Upper lobe of right lung (tissue), 1 donor: Measurements from ENCODE around the gene PRKCZ. TPM values are rescaled to one million over a fixed set of nuclear protein-coding genes. Genes with fewer than 3 reads are reported as not detected.

Source experiments
- ATAC-seq: fragments of 200-7000 bp; cut with Tn5 transposase; one replicate; pipeline ENCODE4 v1.9.1; 2020; ENCODE audit warnings: mild to moderate bottlenecking, moderate library complexity
- DNase-seq: peaks from one replicate; pipeline ENCODE4 v3.0.0-alpha.2; 2020
- H3K27ac ChIP-seq: fragments of 200-600 bp; one replicate; pipeline ENCODE4 v1.8.0; 2022
- H3K27me3 ChIP-seq: fragments of 200-600 bp; one replicate; pipeline ENCODE4 v1.8.0; 2022; ENCODE audit warnings: mild to moderate bottlenecking
- H3K36me3 ChIP-seq: fragments of 200-600 bp; one replicate; pipeline ENCODE4 v1.8.0; 2022
- H3K4me1 ChIP-seq: fragments of 200-600 bp; one replicate; pipeline ENCODE4 v1.8.0; 2022
- H3K4me3 ChIP-seq: fragments of 200-600 bp; one replicate; pipeline ENCODE4 v1.8.0; 2022; ENCODE audit warnings: mild to moderate bottlenecking
- H3K9me3 ChIP-seq: fragments of 200-600 bp; one replicate; pipeline ENCODE4 v1.8.0; 2022
- intact Hi-C: fragments of 100-400 bp; cut with DNase I; formaldehyde crosslinking; loops from one replicate; pipeline ENCODE4 v1.11.0; 2022
- total RNA-seq: library from RNA; stranded (reverse); fragmentation: NEBNext Ultra II Directional; extraction: Animal tissue kit (Norgen Biotek cat#: 25700); gene quantifications from one replicate; pipeline ENCODE4 v1.2.1, GENCODE V29; 2021
- TF ChIP-seq, protein P1 (sequence below): fragments of 200-600 bp; IDR thresholded peaks from one replicate; pipeline ENCODE4 v1.8.0; 2022; ENCODE audit warnings: antibody characterized with exemption
- donor health status: DM: no; HTN: yes; CAD: no; lungs with severe emphysema.

The PRKCZ gene
- total RNA-seq, 1 donor from 2014 or later, result 121 TPM

DNA sequence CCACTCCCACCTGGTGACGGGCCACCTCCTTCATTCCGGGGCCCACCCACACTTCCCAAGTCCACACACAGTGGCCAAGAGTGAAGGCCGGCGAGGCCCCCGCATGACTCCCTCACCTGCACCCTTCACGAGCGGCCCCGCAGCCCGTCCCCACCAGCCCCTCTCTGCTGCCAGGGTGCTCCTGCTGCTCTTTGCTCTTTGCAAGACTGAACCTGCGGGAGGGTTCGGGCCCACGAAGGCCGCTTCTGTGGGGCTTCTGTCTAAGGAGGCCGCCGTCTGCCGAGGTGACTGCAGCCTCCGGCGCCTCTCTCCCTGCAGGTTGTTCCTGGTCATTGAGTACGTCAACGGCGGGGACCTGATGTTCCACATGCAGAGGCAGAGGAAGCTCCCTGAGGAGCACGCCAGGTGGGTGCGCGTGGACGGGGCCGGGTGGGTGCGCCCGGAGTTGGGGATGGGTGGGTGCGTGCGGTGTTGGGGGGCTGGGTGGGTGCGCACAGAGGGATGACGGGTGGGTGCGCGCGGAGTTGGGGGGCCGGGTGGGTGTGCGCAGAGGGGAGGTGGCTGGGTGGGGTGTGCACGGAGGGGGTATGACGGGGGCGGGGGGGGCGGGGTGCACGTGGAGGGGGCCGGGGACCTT is 119.1 kb downstream of the PRKCZ start:
- TF ChIP-seq, protein P1, sequence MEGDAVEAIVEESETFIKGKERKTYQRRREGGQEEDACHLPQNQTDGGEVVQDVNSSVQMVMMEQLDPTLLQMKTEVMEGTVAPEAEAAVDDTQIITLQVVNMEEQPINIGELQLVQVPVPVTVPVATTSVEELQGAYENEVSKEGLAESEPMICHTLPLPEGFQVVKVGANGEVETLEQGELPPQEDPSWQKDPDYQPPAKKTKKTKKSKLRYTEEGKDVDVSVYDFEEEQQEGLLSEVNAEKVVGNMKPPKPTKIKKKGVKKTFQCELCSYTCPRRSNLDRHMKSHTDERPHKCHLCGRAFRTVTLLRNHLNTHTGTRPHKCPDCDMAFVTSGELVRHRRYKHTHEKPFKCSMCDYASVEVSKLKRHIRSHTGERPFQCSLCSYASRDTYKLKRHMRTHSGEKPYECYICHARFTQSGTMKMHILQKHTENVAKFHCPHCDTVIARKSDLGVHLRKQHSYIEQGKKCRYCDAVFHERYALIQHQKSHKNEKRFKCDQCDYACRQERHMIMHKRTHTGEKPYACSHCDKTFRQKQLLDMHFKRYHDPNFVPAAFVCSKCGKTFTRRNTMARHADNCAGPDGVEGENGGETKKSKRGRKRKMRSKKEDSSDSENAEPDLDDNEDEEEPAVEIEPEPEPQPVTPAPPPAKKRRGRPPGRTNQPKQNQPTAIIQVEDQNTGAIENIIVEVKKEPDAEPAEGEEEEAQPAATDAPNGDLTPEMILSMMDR, result no peak
- Histone ChIP-seq H3K9me3 (no peaks in the 10 kb centered on the region), H3K36me3 (no peaks in the 10 kb centered on the region), H3K27me3 (no peaks in the 10 kb centered on the region), H3K27ac (no peak overlapping the region), H3K4me3 (no peak overlapping the region), H3K4me1 (no peaks in the 10 kb centered on the region)
- intact Hi-C loops, result no loop called here
- ATAC-seq (no peak), DNase-seq (no peak)

DNA sequence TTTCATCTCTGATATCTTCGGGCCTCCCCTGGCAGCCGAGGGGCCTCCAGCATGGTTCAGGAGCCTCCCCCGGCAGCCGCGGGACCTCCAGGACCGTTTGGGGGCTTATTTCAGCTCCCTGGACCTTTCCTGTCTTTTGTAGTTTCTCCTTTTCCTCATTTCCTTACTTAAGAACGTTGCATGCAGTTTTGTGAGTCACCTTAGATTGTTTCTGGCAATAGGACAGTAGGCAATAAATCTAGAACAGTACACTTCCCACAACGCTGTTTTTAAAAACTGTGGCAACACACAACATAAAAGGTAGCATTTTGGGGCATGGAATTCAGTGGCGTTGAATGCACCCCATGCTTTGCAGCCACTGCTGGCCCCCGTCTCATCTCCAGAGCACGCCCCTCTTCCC is 120.0 kb downstream of the PRKCZ start:
- H3K4me1 ChIP-seq, result no peaks in the 10 kb centered on the region
- H3K27me3 ChIP-seq, result no peaks in the 10 kb centered on the region
- intact Hi-C loops, result no loop called here
- H3K9me3 ChIP-seq, result no peaks in the 10 kb centered on the region
- H3K27ac ChIP-seq, result no peak overlapping the region
- H3K4me3 ChIP-seq, result no peak overlapping the region
- no peaks in the 10 kb centered on the region for H3K36me3 ChIP-seq
- TF ChIP-seq, protein P1, result no peak
- ATAC-seq (no peak), DNase-seq (no peak)

DNA sequence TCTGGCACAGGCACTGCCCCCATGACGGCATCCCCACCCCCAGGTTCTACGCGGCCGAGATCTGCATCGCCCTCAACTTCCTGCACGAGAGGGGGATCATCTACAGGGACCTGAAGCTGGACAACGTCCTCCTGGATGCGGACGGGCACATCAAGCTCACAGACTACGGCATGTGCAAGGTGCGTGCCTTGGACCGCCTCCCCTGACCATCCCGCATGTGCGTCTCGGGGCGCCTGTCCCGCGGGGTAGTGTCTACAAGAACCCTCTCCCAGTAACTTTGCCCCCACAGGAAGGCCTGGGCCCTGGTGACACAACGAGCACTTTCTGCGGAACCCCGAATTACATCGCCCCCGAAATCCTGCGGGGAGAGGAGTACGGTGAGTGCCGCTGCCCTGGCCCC is 121.8 kb downstream of the PRKCZ start:
- DNase-seq, result no peak
- intact Hi-C loops, result no loop called here

DNA sequence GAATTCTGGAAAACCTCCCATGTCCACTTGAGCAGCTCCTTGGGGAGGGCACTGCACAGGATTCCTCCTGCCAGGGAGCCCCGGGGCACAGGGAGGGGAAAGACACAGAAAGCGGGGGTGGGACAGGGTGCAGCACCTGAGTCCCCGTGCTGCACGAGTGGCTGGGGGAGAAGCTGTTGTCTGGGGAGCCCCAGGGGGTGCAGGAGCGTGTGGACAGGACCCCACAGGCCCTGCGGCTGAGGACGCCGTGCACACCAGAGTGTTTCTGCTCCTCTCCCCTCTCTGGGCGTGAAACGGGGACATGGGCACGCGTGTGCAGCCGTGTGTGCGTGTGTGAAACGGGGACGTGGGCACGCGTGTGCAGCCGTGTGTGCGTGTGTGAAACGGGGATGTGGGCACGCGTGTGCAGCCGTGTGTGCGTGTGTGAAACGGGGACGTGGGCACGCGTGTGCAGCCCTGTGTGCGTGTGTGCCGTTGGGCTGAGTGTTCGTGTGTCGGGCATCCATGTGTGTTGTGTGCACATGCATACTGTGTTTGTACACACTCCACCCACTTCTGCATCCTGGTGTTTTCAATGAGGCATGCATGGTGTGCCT is 122.4 kb downstream of the PRKCZ start:
- intact Hi-C loops, result no loop called here
- no peaks in the 10 kb centered on the region for H3K9me3 ChIP-seq
- no peak overlapping the region for H3K27ac ChIP-seq
- no peak overlapping the region for H3K4me3 ChIP-seq
- DNase-seq, result no peak
- TF ChIP-seq, protein P1, result no peak
- H3K4me1 ChIP-seq, result no peaks in the 10 kb centered on the region
- no peaks in the 10 kb centered on the region for H3K36me3 ChIP-seq
- no peak for ATAC-seq
- H3K27me3 ChIP-seq, result no peaks in the 10 kb centered on the region

More for the DNA sequence above, 121.8 kb downstream of the PRKCZ start:
- H3K4me3 ChIP-seq, result no peak overlapping the region
- H3K27me3 ChIP-seq, result no peaks in the 10 kb centered on the region
- no peaks in the 10 kb centered on the region for H3K9me3 ChIP-seq
- H3K36me3 ChIP-seq, result no peaks in the 10 kb centered on the region
- no peaks in the 10 kb centered on the region for H3K4me1 ChIP-seq
- ATAC-seq, result no peak
- TF ChIP-seq, protein P1, result no peak
- H3K27ac ChIP-seq, result no peak overlapping the region

DNA sequence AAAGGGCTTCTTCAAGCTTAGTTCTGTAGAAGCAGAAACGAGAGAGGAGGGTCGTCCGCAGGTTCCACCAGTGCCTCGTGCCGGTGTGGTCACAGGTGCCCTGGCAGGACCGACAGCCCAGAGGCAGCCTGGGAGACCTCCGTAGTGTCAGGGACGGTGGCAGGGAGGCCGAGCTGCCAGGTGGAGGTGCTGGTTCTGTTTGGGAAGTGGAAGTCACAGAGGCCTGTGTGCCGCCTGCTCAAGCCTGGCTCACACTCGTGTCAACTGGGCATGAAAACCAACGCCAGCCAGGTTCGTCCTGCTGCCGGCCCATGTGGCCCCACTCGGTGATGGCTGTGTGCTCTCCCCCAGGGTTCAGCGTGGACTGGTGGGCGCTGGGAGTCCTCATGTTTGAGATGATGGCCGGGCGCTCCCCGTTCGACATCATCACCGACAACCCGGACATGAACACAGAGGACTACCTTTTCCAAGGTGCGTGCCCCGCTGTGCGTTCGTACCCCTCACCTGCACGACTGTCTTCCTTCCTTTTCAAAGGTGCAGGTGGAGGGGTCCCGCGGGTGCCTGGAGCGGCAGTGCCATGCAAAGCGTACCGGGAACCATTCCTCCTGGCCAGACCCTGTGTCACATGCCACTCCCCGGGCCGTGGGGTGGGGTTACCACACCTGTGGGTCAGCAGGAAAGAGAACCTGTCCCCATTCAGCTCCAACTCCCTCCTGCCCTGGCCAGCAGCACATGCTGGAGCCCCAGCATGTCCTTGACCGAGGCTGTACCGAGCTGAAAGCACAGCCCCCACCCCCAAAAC is 123.5 kb downstream of the PRKCZ start:
- TF ChIP-seq, protein P1, result no peak
- H3K4me1 ChIP-seq, result no peaks in the 10 kb centered on the region
- H3K27me3 ChIP-seq, result no peaks in the 10 kb centered on the region
- ATAC-seq (no peak), DNase-seq (no peak)
- H3K9me3 ChIP-seq, result no peaks in the 10 kb centered on the region
- H3K4me3 ChIP-seq, result no peak overlapping the region
- peaks cover 6% of the 10 kb centered on the region for H3K36me3 ChIP-seq
- H3K27ac ChIP-seq, result no peak overlapping the region
- intact Hi-C loops, result no loop called here
